NOMO-1 treated with DMSO at 0.1 percent for 48 hours (cell line): Measurements from ENCODE around the gene CELF3.
A peak's percentile ranks its signal among the peaks of the same experiment; 100 is the strongest.
"Not testable (repeated sequence)": the region's sequence is repeated elsewhere in the genome, so short reads cannot be mapped to it uniquely, and the experiment has no call there.

Experiments
- DNase-seq: peaks from one replicate; lab custom pipeline; 2025; ENCODE audit not compliant: unreplicated experiment; lab: John Stamatoyannopoulos, UW

CELF3 gene

DNA sequence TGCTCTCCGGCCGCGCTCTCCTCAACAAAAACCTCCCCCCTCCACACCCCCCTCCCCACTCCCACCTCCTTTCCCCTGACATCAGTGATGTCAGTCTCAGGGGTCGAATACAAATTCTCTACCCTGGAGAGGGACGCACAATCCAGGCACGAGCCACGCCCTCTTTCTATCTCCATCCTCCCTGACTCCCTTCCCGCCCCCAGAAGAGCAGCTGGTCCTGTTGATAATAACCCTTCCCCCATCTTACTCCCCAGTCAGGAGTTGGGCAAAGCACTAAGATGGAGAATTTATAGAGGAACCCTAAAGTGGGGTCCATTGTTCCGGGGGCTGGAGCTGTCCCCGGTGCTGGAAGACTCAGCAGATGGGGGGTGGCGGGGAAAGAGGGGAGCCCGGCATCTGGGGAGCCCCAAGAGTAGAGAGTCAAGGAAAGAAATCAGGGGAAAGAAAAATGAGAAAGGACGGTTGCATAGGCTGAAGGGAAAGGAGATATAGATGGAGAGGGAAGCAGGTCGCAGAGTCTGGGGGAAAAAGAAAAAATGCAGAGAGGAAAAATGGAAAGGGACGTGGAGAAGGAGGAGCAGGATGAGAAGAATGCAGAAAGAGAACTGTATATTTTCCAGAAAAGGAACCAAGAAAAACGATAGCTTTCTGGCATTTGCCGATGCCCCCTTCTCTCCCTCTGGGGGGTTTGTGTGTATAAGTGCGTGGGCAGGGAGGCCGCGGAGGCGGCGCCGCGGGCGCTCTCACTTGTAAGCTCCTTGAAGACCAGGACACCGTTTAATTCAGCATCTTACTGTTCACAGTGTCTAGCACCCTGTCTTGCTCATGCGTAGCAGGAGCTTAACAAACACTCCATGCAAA is at the start of gene CELF3:
Gene CELF3 (minus strand): TSS at position 33 of the 861 bp plus-strand sequence. CDS start 783 bp downstream, outside the sequence.
- no peak for DNase-seq

DNA sequence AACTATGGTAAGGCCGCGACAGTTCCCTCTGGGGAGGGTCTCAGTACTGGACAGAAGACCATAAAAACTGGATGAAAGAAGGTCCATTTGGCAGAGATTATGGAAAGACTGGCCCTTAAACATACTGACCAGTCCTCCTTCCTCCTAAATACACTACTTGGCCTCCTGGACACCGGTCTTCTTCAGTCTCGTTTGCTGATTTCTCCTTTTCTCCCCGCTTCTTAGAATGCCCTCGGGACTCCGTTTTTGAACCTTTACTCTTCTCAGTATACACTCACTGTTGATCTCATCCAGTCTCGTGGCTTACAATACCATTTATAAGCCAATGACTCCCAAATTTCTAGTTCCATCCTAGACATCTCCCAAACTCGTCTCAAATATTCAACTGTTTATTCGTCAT is 47.4 kb upstream of the CELF3 start:
- no peak for DNase-seq

DNA sequence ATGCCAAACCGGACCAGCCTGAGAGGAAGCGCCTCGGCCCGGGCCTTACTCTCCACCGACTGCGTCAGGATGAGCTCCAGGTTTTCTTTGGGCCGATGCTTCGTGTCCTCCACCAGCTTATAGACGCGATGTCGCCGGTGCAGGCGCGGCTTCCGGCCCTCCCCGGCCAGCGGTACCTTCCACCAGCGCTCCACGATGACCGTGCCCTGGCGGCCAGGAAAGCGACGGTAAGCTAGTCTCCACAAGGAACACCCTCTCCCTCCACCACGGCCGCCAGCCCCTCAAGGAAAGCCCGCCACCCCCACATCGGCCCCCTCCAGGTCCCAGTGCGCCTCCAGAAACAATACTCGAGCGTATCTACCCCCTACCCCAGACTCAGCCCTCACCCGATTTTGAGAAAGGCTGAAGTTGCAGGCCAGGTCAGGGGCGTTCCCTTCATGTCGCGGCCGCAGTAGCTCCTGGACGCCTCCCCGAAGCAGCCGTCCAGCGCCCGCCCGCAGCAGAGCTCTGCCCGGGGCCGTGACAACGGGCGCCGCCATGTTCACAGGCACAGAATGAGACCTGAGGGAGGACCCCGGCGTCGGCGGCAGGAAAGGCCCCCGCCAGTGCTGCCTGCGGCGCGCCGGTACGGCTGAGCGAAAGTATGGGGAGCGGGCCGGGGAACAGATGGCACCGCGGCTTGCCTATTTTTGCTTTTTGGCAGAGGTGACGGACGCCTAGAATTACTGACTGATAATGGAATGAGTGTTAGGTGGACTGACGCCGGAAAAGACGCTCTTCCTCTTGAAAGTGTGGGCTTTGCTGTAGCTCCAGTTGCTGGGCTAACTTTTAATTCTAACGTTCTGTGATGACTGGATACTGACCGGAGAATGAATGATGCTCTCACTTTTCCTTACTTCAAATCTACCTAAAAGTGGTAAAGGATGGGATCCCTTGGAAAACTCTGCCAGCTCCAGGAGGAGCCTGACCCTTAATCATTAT is 46.6 kb upstream of the CELF3 start, which contains the start of gene MRPL9:
Gene MRPL9 (minus strand): TSS at position 556 of the 981 bp plus-strand sequence. CDS start 17 bp downstream, at position 539.
- peak; percentile 78 for DNase-seq

DNA sequence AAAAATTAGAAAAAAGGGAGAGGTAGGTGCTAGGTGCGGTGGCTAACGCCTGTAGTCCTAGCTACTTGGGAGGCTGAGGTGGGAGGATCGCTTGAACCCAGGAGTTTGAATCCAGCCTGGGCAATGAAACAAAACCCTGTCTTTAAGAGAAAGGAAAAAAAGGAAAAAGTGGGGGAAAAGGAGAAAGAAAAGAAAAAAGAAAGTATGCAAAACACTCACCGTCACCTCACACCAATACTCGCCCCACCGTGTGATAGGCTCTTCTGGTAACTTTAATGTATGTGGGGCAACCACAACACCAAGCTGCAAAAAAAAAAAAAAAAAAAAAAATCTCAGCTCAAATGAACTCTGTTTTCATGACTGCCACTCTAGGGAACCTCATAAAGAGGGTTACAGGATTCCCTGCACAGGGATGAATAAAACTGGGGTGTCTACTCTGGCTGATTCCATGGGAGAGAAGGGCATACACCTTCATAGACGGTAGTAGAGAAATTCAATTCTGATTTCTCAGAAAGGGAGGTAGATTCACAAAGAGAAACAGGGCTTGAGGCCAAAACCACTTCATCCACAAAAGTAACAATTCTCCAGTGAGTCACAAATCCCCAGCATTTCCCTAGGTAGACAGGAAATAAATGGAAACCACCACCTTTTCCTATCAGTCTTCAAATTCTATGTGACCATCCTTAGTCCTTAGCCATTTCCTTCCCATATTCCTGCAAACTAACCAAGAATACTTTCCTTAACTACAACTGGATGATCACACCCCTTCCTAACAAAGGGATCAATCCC is 44.2 kb upstream of the CELF3 start:
- no peak for DNase-seq

DNA sequence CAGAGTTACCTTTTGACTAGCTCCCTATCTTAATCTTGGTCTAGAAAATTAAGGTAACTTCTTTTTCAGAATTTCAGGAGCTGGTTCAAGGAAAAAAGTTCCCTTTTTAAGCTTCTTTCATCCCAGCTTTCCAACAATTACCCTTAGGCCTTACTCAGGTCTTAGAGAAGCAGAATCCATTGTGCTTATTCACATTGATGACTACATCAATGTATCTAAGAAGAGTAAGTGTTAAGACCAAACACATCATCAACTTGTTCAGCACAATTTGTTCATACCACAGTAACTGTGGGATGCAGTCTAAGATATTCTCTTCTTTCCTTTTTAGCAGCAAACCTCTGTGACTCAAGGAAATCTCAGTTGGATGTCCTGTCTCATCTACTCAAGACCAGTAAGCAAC is 42.6 kb upstream of the CELF3 start:
- DNase-seq, result no peak

DNA sequence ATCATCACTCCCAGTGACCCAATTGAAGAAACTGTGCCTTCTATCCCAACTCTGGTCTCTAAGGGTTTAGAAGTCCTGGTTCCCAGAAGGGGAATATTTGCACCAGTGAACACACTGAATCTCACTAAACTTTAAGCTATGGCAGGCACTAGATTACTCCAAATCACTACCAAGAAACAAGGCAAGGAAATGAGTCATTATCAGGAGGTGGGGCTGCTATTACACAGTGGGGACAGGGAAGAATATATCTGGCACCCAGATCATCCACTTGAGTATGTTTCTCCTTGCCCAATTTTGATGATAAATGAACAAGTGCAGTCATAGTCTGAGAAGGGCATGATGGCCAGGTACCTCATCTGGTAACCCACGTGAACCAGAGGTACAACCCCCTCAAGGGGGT is 39.7 kb upstream of the CELF3 start:
- DNase-seq, result no peak

DNA sequence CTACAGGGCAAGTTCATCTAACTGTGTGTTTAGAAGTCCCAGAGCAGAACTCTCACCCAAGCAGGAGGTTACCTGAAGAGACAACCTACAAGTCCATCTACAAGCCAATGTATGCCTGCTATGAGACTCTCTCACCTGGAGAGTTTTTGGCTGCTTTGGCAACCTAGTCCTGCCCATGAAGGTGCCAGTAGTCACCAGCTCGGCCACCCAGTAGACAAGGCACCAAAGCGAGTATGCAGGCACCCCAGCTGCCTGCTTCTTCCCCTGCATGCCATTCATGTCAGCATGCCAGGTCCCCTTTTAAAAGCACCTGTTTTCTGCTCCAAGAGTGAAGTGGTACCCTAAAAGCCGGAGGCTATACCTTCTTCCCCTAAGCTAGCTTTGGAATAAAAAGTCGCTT is 24.9 kb upstream of the CELF3 start:
- no peak for DNase-seq

DNA sequence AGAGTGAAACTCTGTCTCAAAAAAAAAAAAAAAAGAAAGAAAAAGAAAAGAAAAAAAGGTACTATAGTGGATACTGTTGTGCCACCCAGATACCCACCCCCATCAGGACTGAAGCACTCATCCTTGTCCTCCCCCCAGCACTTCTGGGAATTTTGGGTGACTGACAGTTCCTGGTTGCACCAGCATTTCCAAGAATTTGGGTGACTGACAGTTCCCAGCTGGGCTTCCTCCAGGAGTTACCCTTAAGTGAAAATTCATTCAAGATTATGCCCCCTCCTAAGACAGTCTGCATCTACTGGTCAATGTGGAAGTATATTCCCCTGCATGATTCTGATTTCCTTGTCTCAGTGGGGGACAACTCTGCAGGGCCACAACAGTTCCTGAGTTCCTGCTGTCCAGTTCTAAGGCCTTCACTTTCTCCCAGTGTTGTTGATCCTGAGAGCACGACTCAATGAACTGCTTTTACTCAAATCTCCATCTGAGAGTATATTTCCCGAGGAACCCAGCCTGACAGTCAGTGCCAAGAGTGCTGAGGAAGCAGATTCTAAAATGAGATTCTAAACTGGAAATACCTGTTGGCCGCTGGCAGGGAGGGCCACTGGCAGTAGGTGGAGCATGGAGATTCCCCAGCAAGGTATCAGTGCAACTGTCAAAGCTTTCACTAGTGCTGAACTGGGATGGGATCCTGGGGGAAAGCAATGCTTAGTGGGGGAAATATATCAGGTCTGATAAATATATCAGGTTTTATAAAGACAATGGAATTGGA is 23.2 kb upstream of the CELF3 start:
- no peak for DNase-seq

DNA sequence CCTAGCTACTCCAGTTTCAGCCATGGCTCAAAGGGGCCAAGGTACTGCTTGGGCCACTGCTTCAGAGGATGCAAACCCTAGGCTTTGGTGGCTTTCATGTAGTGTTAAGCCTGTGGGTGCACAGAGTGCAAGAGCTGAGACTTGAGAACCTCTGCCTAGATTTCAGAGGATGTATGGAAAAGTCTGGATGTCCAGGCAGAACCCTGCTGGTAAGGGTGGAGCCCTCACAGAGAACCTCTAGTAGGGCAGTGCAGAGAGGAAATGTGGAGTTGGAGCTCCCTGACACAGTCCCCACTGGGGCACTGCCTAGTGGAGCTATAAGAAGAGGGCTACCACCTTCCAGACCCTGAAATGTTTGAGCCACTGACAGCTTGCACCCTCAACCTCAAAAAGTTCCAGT is 20.9 kb upstream of the CELF3 start:
- no peak for DNase-seq

DNA sequence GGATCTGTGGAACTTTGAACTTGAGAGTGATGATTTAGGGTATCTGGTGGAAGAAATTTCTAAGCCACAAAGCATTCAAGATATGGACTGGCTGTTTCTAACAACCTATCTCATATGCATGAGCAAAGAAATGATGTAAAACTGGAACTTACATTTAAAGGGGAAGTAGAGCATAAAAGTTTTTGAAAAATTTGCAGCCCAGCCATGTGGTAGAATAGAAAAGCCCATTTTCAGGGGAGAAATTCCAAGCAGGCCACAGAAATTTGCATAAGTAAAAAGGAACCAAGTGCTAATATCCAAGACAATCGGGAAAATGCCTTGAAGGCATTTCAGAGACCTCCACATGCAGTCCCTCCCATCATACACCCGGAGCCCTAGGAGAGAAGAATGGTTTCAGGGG is 20.4 kb upstream of the CELF3 start:
- no peak for DNase-seq

DNA sequence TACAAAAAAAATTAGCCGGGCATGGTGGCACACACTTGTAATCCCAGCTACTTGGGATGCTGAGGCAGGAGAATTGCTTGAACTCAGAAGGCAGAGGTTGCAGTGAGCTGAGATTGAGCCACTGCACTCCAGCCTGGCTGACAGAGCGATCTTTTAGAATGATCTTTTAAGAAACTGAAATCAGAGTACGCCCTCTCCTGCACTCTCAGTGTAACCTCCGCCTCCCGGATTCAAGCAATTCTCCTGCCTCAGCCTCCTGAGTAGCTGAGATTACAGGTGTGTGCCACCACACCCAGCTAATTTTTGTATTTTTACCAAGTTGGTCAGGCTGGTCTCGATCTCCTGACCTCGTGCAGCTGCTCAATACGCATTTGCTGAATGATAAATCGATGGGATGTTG is 17.4 kb upstream of the CELF3 start:
- not testable (repeated sequence) for DNase-seq

DNA sequence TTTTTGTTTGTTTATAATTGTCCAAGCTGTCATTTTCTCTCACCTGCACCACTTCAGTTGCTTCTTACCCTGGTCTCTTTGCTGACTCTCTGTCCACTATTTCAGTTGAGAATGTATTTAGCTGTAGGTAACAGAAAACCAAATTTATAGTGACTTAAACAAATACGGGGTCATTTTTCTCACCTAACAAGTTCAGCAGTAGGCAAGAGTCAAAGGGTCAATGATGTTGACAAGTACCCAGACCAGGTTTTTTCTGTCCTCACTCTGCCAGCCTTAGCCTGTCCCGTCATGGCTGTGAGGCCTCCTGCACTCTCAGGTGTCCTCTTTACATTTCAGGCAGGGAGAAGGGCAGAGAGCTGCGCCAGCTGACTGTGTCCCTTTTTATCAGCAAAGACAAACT is 16.5 kb upstream of the CELF3 start:
- DNase-seq, result no peak

DNA sequence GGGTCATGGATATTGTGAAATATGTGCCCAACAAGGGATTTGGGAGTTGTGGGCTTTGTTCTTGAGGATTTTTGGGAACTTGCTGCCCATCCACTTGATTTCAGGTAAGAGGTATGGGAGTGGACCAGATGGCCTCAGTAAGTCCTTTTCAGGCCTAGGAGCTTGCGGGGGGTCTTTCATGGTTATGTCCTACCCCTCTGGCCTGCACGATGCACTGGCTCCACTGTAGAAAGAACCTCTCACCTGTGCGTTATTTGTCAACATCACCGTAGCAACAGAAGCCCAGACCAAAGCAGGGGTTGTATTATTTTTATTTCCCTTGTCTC is 13.3 kb upstream of the CELF3 start:
- DNase-seq, result no peak

DNA sequence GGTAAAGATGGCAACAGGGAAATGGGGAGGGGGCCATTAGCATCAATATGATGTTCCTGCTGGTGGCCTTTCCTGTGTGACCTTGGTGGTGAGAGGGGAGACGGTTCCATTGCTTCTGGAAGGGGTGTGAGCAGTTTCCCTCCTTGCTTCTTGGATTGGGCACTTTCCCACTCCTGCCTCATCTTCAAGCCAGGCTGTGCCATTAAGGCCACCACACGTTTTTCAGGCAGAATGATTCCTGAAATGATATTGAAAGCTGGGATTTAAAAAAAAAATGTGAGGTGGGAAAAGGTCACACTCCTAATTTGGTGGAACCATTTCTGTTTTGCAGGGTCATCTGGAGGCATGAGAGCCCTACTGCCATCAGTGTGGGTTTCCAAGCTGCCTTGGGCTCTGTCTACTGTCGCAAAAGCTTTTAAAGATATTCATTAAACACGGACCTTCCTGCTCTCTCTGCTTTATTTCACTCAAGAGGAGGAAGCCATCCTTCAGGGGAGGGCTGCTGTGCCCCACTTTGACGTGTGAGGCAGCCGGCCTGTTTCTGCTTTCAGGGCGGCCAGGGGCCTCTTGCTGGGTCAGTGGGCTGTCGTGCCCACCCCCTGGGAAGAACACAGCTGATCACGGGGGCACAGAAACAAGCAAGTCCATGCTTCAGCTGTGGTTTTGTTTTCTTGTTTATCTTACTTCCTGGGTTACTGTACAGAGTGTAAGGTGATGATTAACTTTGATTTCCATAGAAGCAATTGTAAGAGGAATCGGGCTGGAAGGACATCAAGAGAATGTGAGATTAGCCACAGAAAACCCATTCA is 12.8 kb upstream of the CELF3 start:
- DNase-seq, result no peak

DNA sequence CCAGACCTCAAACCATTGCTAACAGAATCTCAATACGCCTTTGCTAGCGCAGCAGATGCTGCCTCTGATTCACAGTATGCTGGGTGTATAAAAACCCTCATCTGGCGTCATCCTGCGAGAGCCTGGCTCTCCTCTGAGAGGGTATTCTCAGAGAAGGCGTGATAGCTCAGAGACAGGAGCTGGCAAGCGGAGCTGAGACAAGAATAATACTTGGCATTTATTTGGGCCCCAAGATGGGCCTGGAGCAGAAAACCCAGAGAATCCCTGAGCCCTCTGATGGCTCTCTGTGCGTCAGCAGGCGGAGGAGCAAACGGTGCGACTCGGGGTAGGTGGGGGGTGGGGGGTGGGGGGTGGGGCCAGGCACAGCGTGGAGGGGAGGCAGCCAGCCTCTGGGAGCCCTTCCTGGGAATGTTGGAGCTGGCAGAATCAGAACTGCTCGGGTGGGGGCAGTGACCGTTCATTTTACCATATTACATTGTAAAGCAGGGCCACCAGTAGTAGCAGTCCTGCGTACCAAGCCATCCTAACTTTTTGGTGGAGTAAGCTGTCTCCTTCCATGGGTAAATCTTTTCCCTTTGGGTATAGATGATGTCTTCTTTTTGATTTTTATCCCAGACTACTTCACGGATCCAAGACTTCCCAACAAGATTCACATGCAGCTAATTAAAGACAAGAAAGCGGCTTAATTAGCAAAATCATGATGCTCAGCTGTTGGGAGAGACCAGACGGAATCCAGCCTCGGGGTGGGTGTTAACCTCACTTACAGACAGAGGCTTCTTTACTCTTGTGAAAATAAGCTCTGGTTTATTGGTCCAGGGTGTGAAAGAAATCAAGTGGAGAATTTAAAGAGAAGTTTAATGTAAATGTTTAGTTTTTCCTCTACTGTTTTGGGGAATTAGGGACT is 11.8 kb upstream of the CELF3 start:
- no peak for DNase-seq

DNA sequence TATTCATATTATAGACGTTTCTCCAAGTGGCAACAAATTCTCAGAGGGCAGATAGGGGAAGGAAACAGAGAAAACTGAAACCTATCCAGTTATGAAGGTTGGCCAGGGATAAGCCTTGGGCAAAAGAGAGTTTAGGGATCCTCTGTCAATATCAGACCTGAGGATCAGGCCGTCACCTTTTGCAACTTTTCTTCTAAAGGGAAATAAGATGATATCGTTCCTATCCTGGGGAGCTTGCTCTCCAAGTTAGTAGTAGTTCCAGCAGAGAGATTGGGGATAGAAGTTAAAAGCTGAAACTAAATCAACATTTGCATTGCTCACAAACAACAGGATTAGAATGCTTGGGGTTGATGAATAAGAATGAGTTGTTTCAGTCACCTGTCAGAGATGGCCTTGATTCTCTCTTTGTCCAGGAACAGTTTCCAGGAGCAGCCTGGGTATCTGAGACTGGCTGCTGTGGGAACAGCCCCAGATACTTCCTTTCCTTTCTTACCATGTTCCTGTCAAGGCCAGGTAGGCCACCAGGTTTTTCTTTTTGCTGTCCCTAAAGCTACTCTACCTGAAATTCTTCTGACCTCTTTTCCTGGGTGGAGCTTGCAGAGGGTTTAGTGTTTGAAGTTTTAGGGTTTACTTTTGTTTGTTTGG is 7.2 kb upstream of the CELF3 start:
- no peak for DNase-seq

DNA sequence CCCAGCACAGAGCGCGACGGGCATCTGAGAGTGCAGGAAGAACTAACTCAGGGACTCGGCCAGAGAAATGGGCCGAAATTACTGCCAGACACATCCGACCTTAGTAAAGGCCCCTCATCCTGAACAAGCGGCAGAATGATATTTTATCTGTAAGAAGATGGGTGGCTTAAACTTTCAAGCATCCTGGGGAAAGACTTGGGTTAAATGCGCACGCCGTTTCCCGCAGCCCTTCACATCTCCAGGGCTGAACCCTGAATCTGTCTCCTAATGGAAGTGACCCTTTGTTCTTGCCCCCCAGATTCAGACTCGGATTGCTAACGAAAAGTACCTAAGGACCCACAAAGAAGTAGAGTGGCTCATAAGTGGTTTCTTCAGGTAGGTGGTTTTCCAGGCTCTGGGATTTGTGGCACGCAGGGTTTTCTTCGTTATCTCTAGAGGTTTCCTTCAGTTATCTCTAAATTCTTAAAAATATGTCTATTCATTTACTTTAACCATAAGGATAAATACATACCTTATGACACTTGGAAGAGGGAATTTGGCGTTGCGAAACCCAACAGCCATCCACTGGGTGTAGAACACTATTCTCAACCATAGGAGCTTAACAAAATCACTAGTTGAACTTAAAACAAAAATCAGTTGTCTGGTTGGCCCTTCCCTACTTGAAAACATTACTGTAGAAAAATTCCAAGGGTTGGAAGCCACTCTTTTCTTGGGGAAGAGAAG is 5.3 kb upstream of the CELF3 start:
- DNase-seq, result no peak
